Naive thymus-derived CD8-positive, alpha-beta T cell (primary cell): ENCODE results near the gene RER1. TPM values are rescaled to one million over a fixed set of nuclear protein-coding genes. Genes with fewer than 3 reads are reported as not detected.
A peak's percentile ranks its signal among the peaks of the same experiment; 100 is the strongest.

ENCODE experiments used
- ATAC-seq, 2 donors: fragments of 150-1000 bp; cut with Tn5 transposase in 1 of 2; sonication (Bioruptor Pico), chemical (Tn5 transposase) in 1 of 2; 1 replicate in 1 of 2; 2 replicates in 1 of 2; pipeline ENCODE4 v1.10.0; 2021; ENCODE audit warnings: mild to moderate bottlenecking in 2 of 2, moderate library complexity in 2 of 2
- POLR2A ChIA-PET: fragments of 350-600 bp; sonication (Branson Sonifier 250); formaldehyde crosslinking; loops from one replicate; lab custom pipeline; 2021; ENCODE audit warnings: antibody characterized with exemption; lab: Charles Lee
- DNase-seq, 10 donors: peaks; one replicate each; pipeline versions ENCODE4 v3.0.0 to v3.0.0-alpha.2; 2020 to 2022
- H3K27ac Mint-ChIP-seq, 10 donors: one replicate each; pipeline ENCODE4 v1.8.0; 2020 to 2022; ENCODE audit warnings: mild to moderate bottlenecking in 10 of 10, mixed read lengths in 10 of 10, moderate library complexity in 4 of 10, inconsistent platforms in 1 of 10
- H3K27me3 Mint-ChIP-seq, 5 donors: one replicate each; pipeline ENCODE4 v1.8.0; 2021 to 2022; ENCODE audit warnings: mixed read lengths in 5 of 5
- H3K36me3 Mint-ChIP-seq, 3 donors: one replicate each; pipeline ENCODE4 v1.8.0; 2020 to 2022; ENCODE audit warnings: mixed read lengths in 3 of 3, mild to moderate bottlenecking in 2 of 3, inconsistent platforms in 1 of 3
- H3K4me1 Mint-ChIP-seq, 4 donors: one replicate each; pipeline ENCODE4 v1.8.0; 2021 to 2022; ENCODE audit warnings: mixed read lengths in 4 of 4
- H3K4me3 Mint-ChIP-seq, 10 donors: one replicate each; pipeline ENCODE4 v1.8.0; 2020 to 2022; ENCODE audit warnings: mild to moderate bottlenecking in 10 of 10, mixed read lengths in 10 of 10, moderate library complexity in 6 of 10, inconsistent platforms in 1 of 10
- H3K9me3 Mint-ChIP-seq, 9 donors: one replicate each; pipeline ENCODE4 v1.8.0; 2020 to 2022; ENCODE audit warnings: mixed read lengths in 9 of 9, mild to moderate bottlenecking in 3 of 9, inconsistent platforms in 1 of 9, moderate library complexity in 1 of 9
- polyA plus RNA-seq, 3 donors: library from polyadenylated mRNA; unstranded; fragments of 300-500 nt; fragmentation: Illumina TruSeq; gene quantifications; one replicate each; pipeline ENCODE4 v1.2.3, GENCODE V29; 2021
- total RNA-seq, 8 experiments: library from RNA in 2 of 8; stranded (reverse) in 2 of 8; gene quantifications; one replicate each; pipeline ENCODE4 v1.2.3 and lab custom pipeline; 2021 to 2026

RER1 gene
- total and polyA plus RNA-seq, 5 experiments from 2014 or later: 118 to 146 (median 131) TPM

- peaks cover 0 to 1% (median 0%) of the 10 kb centered on the region in 4 donors for H3K4me1 Mint-ChIP-seq
- POLR2A ChIA-PET: no interaction called here
- no peak for DNase-seq
- no peaks in the 10 kb centered on the region for H3K27me3 Mint-ChIP-seq
- H3K9me3 Mint-ChIP-seq: no peaks in the 10 kb centered on the region
- no peak overlapping the region for H3K27ac Mint-ChIP-seq
- H3K4me3 Mint-ChIP-seq: no peak overlapping the region
- no peaks in the 10 kb centered on the region for H3K36me3 Mint-ChIP-seq
- ATAC-seq: no peak
Observed at GRCh38 chr1:2349806-2350205, 41.8 kb upstream of the RER1 start.

- H3K36me3 Mint-ChIP-seq: no peaks in the 10 kb centered on the region
- no peak overlapping the region for H3K4me3 Mint-ChIP-seq
- no peaks in the 10 kb centered on the region for H3K9me3 Mint-ChIP-seq
- POLR2A ChIA-PET: no interaction called here
- H3K4me1 Mint-ChIP-seq: peaks cover 0 to 1% (median 0%) of the 10 kb centered on the region in 4 donors
- no peak for ATAC-seq
- no peak overlapping the region for H3K27ac Mint-ChIP-seq
- DNase-seq: peak in 1 of 10 donors; percentile 28
- H3K27me3 Mint-ChIP-seq: no peaks in the 10 kb centered on the region
Observed at GRCh38 chr1:2350501-2350900, 41.1 kb upstream of the RER1 start.

GRCh38 chr1:2350911-2351655 lies 40.6 kb upstream of the RER1 start:
- H3K9me3 Mint-ChIP-seq: no peaks in the 10 kb centered on the region
- H3K27ac Mint-ChIP-seq: no peak overlapping the region
- POLR2A ChIA-PET: no interaction called here
- ATAC-seq: no peak
- no peak overlapping the region for H3K4me3 Mint-ChIP-seq
- DNase-seq: peak in 2 of 10 donors; percentile 4 to 38
- H3K36me3 Mint-ChIP-seq: no peaks in the 10 kb centered on the region
- peaks cover 0 to 1% (median 0%) of the 10 kb centered on the region in 4 donors for H3K4me1 Mint-ChIP-seq
- H3K27me3 Mint-ChIP-seq: no peaks in the 10 kb centered on the region

GRCh38 chr1:2351723-2352122 lies 39.9 kb upstream of the RER1 start:
- H3K4me3 Mint-ChIP-seq: no peak overlapping the region

GRCh38 chr1:2352341-2352896 lies 39.2 kb upstream of the RER1 start:
- Mint-ChIP-seq H3K36me3 (no peaks in the 10 kb centered on the region), H3K4me1 (peaks cover 0 to 1% (median 0%) of the 10 kb centered on the region in 4 donors), H3K4me3 (no peak overlapping the region), H3K27ac (no peak overlapping the region), H3K9me3 (no peaks in the 10 kb centered on the region), H3K27me3 (no peaks in the 10 kb centered on the region)
- ATAC-seq (no peak), DNase-seq (peak in 2 of 10 donors; percentile 1 to 27)
- POLR2A ChIA-PET: no interaction called here

More at GRCh38 chr1:2351723-2352122, 39.9 kb upstream of the RER1 start:
- ATAC-seq (no peak), DNase-seq (peak in 1 of 10 donors; percentile 10)
- Mint-ChIP-seq H3K27ac (peak overlapping the region in 1 of 10 donors; percentile 57), H3K36me3 (no peaks in the 10 kb centered on the region), H3K4me1 (peaks cover 0 to 1% (median 0%) of the 10 kb centered on the region in 4 donors), H3K27me3 (no peaks in the 10 kb centered on the region), H3K9me3 (no peaks in the 10 kb centered on the region)
- POLR2A ChIA-PET: no interaction called here

- H3K27me3 Mint-ChIP-seq: no peaks in the 10 kb centered on the region
- no peaks in the 10 kb centered on the region for H3K9me3 Mint-ChIP-seq
- DNase-seq: peak in 2 of 10 donors; percentile 2 to 59
- ATAC-seq: no peak
- H3K36me3 Mint-ChIP-seq: no peaks in the 10 kb centered on the region
- H3K4me1 Mint-ChIP-seq: peaks cover 0 to 1% (median 0%) of the 10 kb centered on the region in 4 donors
- POLR2A ChIA-PET: no interaction called here
- no peak overlapping the region for H3K4me3 Mint-ChIP-seq
- H3K27ac Mint-ChIP-seq: no peak overlapping the region
Observed at GRCh38 chr1:2352897-2353550, 38.6 kb upstream of the RER1 start.

- Mint-ChIP-seq H3K9me3 (no peaks in the 10 kb centered on the region), H3K4me3 (no peak overlapping the region), H3K36me3 (no peaks in the 10 kb centered on the region), H3K27me3 (no peaks in the 10 kb centered on the region), H3K4me1 (no peaks in the 10 kb centered on the region), H3K27ac (no peak overlapping the region)
- DNase-seq: peak in 1 of 10 donors; percentile 36
- POLR2A ChIA-PET: no interaction called here
- ATAC-seq: no peak
Observed at GRCh38 chr1:2353551-2354438, 37.8 kb upstream of the RER1 start.

GRCh38 chr1:2354511-2355372 lies 36.9 kb upstream of the RER1 start:
- Mint-ChIP-seq H3K36me3 (no peaks in the 10 kb centered on the region), H3K9me3 (no peaks in the 10 kb centered on the region), H3K4me1 (no peaks in the 10 kb centered on the region), H3K27ac (no peak overlapping the region), H3K4me3 (no peak overlapping the region), H3K27me3 (no peaks in the 10 kb centered on the region)
- no peak for ATAC-seq
- POLR2A ChIA-PET: no interaction called here
- DNase-seq: peak in 2 of 10 donors; percentile 2 to 46

- H3K27me3 Mint-ChIP-seq: no peaks in the 10 kb centered on the region
- peaks cover 0 to 3% (median 0%) of the 10 kb centered on the region in 4 donors for H3K4me1 Mint-ChIP-seq
- no peak overlapping the region for H3K4me3 Mint-ChIP-seq
- no peaks in the 10 kb centered on the region for H3K9me3 Mint-ChIP-seq
- no peak overlapping the region for H3K27ac Mint-ChIP-seq
- no peak for ATAC-seq
- POLR2A ChIA-PET: no interaction called here
- DNase-seq: peak in 2 of 10 donors; percentile 3 to 48
- H3K36me3 Mint-ChIP-seq: peaks cover 0 to 4% (median 0%) of the 10 kb centered on the region in 3 donors
Observed at GRCh38 chr1:2355373-2356261, 36.0 kb upstream of the RER1 start.

GRCh38 chr1:2356401-2356800 lies 35.2 kb upstream of the RER1 start:
- Mint-ChIP-seq H3K4me1 (peaks cover 0 to 3% (median 0%) of the 10 kb centered on the region in 4 donors), H3K9me3 (no peaks in the 10 kb centered on the region), H3K27ac (no peak overlapping the region), H3K4me3 (no peak overlapping the region), H3K27me3 (no peaks in the 10 kb centered on the region), H3K36me3 (peaks cover 0 to 4% (median 0%) of the 10 kb centered on the region in 3 donors)
- POLR2A ChIA-PET: no interaction called here
- ATAC-seq (no peak), DNase-seq (peak in 2 of 10 donors; percentile 1 to 27)
